NCI-H2196 treated with DMSO at 0.1 percent for 48 hours (cell line): ENCODE measurements around the gene CHRNB1.
A peak's percentile ranks its signal among the peaks of the same experiment; 100 is the strongest.

Source experiments
- DNase-seq: peaks from one replicate; lab custom pipeline; 2025; ENCODE audit not compliant: unreplicated experiment; lab: John Stamatoyannopoulos, UW

CHRNB1 gene

GRCh38 chr17:7444682-7445618, at the start of gene CHRNB1:
TSS of gene CHRNB1 (plus strand) at chr17:7445061. CDS start at chr17:7445128, 67 bp downstream.
- peak; percentile 64 for DNase-seq

- no peak for DNase-seq
These were observed 48.7 kb upstream of the CHRNB1 start for GRCh38 chr17:7396147-7396546.

- DNase-seq: no peak
These were observed 46.2 kb upstream of the CHRNB1 start for GRCh38 chr17:7398612-7399011.

GRCh38 chr17:7403043-7403726, 41.7 kb upstream of the CHRNB1 start:
- no peak for DNase-seq

- DNase-seq: peak; percentile 36
These were observed 41.2 kb upstream of the CHRNB1 start for GRCh38 chr17:7403727-7403976.

GRCh38 chr17:7403977-7404736, 40.7 kb upstream of the CHRNB1 start, which contains the start of gene TMEM256:
TSS of gene TMEM256 (minus strand) at chr17:7404097. CDS start at chr17:7404084, 13 bp downstream.
- DNase-seq: peak; percentile 94

GRCh38 chr17:7404737-7405349, 40.0 kb upstream of the CHRNB1 start:
- no peak for DNase-seq

- no peak for DNase-seq
These were observed 39.3 kb upstream of the CHRNB1 start for GRCh38 chr17:7405350-7406234.

- no peak for DNase-seq
These were observed 38.5 kb upstream of the CHRNB1 start for GRCh38 chr17:7406235-7406825.

- no peak for DNase-seq
These were observed 37.8 kb upstream of the CHRNB1 start for GRCh38 chr17:7407082-7407481.

GRCh38 chr17:7407485-7408251, 37.2 kb upstream of the CHRNB1 start, which contains the start of gene NLGN2:
TSS of gene NLGN2 (plus strand) at chr17:7407845. CDS start at chr17:7408256, 411 bp downstream.
- DNase-seq: no peak

GRCh38 chr17:7408252-7408727, 36.6 kb upstream of the CHRNB1 start:
- no peak for DNase-seq

GRCh38 chr17:7408863-7409262, 36.0 kb upstream of the CHRNB1 start:
- DNase-seq: no peak

GRCh38 chr17:7409716-7410115, 35.1 kb upstream of the CHRNB1 start:
- DNase-seq: no peak

- DNase-seq: no peak
These were observed 34.0 kb upstream of the CHRNB1 start for GRCh38 chr17:7410634-7411426.

GRCh38 chr17:7411427-7411750, 33.5 kb upstream of the CHRNB1 start:
- no peak for DNase-seq

- DNase-seq: no peak
These were observed 31.4 kb upstream of the CHRNB1 start for GRCh38 chr17:7413346-7413985.

- DNase-seq: no peak
These were observed 30.0 kb upstream of the CHRNB1 start for GRCh38 chr17:7414837-7415236.
